IPS-11a (cell line): ENCODE data around the gene CENPM.

ENCODE experiments used
- H3K4me3 ChIP-seq: one replicate; pipeline ENCODE4 v1.5.1; 2013; ENCODE audit warnings: low read depth, low read length, control low read depth

CENPM gene

DNA sequence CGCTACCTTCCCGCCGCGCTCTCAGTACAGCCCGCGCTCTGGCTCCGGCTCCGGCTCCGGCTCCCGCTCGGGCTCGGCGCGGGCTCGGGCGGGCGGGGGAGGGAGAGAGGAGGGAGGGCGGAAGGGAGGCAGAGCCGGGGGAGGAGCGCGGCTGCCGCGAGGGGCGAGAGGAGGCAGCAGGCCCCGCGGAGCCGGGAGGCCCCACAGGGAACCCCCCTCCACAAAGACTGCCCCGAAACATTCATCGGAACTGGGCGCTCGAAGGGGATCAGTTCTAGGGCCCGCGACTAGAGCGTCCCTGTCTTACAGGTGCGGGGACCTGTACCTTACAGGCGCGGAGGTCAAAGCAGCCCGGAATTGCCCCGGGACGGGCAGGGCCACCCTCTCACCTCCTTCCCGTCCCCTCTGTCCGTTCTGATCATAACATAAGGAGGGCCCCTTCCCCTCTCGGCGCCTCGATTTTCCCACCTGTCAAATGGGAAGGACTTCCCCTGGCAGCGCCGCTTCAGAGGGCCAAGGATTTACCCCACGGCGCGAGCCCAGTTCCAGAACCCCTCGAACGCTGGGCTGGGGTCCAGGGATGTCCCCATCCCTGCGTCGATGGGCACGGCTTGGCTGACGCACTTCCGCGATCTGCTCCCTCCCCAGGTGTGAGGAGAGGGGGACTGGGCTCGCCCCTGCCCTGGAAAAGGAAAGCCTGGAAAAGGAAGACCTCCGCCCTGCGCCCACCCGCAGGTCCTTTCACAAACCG lies 31.7 kb downstream of the CENPM start, which contains the start of gene SHISA8:
SHISA8 (minus strand) TSS at position 40 of the 751 bp plus-strand sequence. CDS start 407 bp downstream, outside the sequence.
- peak within 1 kb of the TSS; percentile 33 for H3K4me3 ChIP-seq

DNA sequence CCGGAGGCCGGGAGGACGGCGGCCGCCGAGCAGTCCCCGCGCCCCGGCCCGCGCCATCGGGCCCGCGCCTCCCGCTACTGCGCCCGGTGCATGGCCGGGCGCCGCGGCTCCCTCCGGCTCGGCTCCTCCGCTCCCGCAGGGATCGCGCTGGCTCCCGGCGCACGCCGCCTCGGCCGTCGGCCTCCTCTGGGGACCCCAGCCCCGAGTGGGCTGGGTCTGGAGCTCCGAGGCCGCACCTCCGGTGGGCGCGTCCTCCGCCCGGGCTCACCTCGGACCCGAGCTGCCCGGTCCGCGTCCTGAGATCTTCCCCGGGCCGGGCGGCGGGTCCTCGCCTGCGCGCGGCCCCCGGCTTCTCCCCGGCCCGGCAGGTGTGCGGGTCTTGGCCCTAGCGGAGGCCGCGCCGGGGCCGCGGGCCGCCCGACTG lies 32.3 kb downstream of the CENPM start:
- H3K4me3 ChIP-seq: peak overlapping the region; percentile 20

DNA sequence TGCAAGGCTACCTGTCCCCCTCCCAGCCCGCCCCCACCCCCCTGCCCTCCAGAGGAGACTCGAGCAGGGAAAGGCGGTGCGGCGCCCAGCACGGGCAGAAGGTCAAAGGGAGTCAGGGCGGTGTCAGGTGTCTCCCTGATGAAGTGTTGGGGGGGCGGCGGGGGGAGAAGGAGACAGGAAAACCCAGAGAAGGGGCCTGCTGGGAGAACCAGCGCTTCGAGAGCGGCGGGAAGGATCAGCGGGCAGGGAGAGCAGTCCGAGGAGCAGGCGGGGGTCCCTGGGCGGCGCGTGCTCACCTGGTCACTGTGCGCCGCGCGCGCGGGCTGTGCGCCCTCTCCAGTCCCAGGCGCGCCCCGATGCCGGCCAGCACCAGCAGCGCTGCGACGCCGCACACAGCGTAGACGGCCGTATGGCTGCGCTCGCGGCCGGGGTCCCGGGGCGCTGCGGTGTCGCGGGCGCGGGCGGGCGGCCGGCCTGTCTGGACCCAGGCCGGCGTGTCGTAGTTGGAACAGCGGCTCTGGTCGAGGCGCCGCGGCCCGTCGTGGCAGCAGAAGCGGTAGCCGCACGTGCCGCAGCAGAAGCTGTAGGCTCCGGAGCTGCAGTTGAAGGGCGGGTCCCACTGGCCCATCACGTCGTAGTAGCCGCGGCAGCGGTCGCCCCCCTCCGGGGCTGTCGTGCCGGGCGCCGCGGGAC lies 33.0 kb downstream of the CENPM start:
- no peak overlapping the region for H3K4me3 ChIP-seq

DNA sequence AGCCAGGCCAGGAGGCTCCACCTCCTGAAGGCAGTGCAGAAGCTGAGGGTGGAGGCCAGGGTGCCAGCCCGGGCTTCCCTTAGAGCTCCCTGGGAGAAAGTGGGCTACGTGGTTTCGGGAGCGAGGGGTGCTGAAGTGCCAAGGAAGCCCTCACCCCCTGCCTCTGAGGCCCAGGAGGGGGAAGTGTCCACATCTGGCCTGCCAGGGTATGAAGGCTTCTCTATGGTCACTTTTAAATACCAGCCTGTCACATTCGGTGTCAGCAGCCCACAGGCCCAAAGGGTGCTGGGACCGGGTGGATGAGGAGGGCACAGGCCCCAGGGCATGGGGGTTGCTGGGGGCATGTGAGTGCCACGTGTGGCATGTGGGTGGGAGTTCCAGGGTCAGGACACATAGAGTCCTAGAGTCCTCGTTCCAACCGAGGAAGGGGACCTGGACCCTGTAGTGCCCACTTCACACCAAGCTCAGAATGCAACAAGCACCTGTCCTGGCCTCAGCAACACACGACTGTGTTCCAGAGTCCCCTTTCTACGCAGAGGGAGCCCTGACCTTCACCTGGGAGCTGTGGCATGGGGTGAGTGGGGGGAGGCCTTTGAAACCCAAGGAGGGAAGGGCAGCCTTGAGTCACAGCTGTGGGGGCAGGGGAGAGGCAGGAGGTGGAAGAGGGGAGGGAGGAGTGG lies 33.8 kb downstream of the CENPM start:
- no peak overlapping the region for H3K4me3 ChIP-seq

DNA sequence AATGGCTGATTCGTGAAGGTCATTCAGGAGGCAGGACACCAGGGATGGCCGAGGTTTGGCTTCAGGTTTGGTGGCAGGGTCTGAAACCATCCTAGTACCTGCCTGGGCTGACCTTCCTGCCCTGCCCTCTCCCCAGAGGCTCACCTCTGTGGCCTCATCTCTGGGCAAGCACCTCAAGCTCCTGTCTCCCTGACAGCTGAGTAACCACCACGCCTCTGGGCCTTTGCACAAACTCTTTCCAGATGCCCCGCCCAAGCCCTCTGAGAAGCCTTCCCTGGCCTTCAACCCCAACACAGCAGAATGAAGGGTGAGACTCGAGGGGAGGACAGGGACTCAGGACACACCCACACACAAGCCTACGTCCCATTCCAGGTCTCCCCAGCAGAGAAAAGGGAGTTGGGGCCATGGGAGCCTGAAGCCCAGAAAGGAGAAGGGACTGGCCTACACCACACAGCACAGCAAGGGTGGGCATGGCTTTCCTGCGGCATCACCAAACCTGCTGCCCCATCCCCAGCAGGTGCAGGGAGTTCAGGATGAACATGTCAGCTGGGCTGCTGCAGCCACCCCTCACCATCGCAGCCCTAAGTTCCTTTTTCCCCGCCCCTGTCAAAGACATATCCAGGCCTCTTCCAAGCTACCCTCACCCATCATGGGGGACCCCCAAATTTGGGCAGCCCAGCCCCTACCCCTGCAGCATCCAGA lies 34.5 kb downstream of the CENPM start:
- H3K4me3 ChIP-seq: no peak overlapping the region

DNA sequence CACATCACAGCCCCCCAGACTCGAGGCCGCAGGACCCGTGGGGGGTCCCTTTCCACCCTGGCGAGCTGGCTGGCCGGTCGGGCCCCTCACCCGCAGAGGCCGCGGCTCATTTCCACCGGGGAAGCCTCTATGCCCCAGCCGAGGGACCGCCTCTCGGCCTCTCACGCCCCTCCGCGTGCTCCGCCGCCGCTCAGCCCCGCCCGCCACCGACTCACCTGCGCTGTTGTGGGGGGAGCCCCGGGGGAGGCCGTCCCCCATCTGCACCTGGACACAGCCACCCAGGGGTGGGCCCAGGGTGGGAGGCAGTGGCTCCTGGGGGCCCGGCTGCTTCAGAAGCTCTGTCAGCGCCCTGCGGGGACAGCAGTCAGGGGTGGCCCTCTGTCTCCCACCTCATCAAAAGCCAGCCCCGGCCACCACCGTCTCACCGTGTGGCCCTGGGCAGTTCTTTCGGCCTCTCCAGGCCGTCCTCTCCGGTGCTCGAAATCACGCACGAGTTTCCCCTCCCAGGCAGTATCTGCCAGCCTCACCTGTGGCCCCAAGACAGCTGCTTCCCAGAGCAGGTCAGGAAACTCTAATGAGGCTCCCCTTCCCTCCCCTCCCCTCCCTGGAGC lies 35.8 kb downstream of the CENPM start:
- no peak overlapping the region for H3K4me3 ChIP-seq

DNA sequence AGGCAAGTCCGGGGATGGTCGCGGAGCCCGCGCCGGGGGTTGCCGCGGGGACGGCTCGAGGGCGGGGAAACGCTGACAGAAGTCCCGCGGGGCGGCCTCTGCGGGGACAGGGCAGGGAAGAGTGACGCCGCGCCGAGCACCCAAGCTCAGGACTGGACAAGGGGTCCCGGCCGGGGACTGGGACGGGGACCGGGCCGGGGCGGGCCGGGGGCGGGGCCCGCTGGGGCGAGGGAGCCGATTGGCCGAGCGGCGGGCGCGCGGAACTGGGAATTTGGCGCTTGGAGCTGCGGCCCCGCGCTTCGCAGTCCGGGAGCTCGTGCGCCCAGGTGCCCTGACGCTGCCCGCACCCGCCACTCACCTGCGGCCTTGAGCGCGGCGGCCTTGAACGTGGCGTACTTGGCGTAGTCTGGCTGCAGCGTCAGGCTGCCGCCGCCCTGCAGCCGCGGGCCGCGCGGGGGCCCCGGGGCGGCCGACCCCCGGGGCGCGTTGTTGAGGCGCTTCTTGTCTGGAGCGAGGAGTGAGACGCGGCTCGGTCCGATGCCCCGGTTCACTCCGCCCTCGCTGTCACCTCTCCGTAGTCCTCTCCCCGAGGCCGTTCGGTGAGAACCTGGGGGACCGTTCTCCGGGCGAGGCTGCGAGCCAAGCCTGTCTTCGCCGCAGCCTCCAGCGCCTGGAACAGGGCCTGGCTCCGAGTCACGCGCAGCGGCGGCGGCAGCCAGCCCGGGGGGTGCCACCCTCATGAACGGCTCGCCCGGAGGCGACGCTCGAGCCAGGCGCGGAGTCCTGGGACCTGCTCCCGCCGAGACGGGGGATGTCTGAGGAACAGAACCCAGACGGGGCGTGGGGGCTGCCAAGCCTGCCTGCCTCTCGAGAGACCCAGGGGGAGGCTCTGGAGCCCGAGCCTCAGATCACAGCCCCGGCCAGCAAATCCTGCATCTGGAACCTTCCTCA lies 36.6 kb downstream of the CENPM start:
- no peak overlapping the region for H3K4me3 ChIP-seq

DNA sequence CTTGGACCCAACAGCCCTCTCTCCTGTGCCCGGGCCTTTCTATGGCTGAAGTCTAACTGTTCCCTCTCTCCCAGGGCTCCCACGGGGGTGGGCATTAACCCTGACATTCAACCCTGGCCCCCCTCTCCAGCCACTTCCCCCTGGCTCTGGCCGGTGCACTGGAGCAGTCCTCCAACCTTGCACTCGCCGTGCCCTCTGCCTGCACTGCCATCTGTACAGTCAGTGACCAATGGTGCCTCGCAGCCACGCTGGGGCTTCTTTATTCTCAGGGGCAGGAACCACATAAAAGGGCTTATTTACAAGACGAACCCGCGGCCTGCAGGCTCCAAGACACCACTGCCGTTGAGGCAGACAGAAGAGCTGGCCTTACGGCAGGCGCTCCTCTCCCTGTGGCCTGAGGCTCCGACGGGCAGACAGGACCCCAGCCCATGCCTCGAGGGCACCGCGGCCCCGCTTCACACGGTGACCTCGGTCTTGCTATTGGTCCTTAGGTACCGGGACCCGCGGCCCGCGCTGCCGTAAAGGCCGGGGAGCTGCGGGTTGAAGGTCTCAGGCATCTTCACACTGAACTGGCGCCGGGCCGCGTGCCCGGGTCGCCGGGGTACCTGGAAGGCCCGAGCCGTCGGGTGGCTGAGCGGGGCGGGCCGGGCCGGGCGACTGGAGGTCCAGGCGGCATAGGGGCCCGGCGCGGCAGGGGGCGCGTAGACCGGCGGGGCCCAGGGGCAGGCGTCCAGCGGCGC lies 37.5 kb downstream of the CENPM start:
- no peak overlapping the region for H3K4me3 ChIP-seq

DNA sequence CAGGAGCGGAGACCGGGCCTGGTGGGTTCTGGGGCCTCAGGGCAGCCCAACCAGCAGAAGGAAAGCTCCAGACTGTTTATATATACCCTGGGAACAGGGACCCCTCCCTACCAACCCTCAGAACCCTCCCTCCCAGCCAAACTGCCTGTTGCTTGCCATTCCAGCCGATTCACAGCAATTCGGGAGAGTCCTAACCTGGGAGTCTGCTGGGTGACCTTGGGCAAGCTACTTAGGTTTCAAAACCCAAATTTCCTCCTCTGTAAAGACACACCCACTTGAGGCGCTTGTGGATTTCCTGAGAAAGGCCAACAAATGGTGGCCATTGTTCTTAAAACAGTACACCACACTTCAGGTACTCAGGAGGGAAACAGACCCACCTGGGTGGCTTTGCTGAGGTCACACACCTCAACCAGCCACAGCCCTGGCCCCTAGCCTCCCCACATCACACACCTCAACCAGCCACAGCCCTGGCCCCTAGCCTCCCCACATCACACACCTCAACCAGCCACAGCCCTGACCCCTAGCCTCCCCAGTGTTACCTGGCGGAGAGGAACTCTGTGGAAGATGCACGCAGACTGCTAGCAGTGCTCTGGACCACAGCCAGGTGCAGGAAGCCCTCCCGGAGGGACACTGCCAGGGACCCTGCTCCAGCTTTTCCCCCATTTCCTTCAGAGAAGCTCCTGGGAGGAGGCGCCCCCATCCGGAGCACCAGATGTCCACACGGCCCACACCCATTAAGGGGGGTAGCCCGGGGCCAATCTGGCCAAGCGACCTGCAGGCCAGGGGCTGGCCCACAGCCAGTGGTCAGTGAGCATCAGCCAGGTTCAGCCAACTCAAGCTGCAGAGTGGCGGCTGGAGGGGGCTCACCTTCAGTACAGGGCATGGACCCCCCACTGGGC lies 38.3 kb downstream of the CENPM start:
- no peak overlapping the region for H3K4me3 ChIP-seq

DNA sequence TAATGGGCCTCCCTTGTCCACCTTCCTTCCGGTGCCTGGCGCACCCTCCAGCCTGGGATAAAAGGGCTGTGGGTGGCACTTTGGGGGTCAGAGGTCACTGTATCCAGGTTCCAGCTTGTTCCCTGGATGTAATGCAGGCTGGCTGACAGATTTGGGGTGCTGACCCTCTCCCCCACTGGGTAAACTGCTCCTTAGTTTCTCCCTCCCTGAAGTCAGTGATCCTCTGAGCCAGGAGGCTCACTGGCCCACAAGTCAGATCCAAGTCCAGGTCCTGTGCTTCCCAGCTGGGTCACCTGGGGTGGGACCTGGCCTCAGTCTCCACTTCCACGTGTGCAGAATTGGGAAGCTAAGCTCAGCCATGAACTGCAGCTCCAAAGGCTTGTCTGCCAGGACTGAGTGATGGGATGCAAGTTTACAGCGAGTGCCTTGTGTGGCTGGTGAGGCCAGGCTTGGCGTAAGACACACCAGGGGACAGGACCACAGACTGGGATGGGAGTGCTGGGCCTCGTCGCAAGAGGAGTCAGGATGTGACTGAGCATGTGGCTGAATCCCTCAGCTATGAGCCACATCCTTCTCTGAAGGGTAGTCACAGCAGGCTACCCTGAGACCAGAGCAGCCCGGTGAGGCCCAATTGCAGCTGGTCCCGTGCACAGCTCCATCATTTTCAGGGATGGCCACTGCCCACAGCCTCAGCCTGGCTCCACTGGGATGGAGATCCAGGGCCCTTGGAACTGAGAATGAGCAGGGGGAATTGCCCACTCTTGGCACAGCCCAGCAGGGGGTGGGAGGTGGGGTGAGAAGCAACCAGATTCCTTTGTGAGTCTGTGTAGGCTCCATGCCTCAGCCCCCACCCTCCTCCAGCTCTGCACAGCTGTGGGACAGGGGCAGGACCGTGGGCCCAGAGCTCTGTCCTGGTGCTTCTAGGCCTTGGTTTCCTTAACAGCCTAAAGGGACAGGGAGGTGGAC lies 39.2 kb downstream of the CENPM start:
- no peak overlapping the region for H3K4me3 ChIP-seq

DNA sequence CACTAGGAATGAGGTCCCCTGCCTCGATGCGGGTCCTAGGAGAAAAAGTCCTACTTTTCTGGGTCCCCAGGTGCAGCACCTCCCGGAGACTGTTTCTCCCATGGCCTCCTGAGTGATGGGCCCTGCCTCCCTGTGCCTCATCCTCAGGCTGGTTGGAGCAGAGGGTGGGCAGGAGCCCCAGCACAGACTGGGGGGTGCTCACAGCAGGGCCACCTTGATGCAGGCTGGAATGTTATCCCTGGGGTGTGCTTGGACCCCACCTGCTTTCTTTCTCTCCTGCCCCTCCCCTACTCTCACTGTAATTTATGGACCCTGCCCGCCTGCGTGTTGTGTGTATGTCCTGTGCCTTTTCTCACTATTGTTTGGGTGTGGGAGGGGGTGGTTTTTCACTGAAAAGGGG lies 40.1 kb downstream of the CENPM start:
- H3K4me3 ChIP-seq: no peak overlapping the region

DNA sequence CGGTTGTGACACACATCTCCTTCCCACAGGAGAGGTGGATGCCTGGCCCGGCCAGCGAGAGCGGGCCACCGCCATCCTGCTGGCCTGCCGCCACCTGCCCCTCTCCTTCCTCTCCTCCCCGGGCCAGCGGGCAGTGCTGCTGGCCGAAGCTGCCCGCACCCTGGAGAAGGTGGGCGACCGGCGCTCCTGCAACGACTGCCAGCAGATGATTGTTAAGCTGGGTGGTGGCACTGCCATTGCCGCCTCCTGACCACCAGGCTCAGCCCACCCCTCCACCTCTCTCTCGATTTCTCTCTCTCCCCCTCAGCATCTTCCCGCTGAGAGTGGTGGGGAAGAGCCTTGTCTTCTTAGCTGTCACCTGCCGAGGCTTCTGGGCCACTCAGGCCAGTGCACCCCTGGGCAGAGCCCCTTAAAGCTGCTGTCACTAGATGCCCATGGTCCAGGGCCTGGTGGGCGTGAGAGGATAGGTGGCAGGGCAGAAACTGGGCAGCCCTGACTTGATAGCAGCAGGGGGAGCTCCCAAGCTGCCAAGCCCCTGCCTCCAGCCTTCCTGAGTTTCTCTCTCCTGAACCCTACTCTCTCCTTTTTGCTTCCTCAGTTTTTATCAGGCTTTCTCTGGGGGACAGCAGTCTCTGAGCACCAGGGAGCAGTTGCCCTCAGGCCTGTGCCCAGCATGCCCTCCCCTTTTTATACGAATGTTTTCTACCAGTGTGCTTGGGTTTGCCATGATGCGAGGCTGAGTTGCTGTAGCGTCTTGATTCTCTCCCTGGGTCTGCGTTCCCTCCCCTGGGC lies 41.3 kb downstream of the CENPM start:
- H3K4me3 ChIP-seq: no peak overlapping the region

DNA sequence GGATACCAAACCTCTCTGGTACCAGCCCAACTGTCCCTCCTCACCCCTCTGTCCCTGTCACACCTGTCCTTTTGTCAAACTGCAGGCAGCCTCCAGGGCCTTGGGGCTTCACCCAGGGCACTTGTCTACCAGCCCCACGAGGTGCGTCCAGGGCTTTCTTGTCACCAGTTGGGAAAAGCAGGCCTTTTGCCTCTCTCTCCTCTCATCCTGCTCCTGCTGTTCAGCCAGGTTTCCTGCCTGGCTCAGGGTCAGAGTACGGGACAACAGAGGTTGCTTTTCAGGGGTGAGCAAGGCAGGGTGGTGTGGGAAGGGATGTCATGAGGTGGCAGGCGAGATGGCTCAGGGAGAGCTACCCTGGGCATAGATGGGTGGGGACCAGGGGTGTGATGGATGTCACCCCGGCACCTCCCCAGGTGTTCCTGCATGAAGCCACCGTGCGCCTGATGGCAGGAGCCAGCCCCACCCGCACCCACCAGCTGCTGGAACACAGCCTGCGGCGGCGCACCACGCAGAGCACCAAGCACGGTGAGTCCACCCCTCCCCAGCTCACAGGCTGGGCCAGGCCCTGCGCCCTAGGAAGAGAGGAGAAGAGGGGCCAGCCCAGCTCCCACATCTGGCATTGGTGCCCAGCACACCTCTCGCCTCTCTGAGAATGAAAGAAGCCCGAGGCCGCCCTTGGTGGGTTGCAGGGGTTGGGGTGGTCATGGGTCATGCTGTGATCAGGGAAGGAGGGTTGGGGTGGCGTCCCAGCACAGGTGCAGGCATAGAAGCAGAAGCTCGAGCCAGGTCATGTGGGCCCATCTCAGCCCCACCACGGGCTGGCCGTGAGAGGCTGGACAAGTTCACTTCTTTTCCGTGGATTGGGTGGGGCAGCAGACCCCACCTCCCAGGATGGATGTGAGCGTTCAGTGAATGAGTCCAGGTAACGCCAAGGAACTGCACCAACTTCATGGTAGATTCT lies 42.2 kb downstream of the CENPM start:
- H3K4me3 ChIP-seq: no peak overlapping the region

DNA sequence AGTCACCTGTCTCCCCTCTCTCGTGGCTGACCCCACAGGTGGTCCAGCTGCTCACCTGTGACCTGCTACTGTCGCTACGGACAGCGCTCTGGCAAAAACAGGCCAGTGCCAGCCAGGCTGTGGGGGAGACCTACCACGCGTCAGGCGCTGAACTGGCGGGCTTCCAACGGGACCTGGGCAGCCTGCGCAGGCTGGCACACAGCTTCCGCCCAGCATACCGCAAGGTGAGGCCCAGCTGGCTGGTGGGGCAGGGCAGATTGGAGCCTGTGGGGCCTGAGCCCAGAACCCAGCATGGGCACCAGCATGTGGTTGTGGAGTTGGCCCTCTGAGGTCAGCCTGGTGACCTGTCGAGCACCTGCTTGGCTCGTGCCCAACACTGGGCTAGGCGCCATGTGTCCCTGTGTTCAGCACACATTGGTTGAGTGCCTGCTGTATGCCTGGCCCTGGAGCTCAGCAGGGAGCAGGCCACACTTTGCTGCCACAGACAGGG lies 44.0 kb downstream of the CENPM start:
- H3K4me3 ChIP-seq: no peak overlapping the region

DNA sequence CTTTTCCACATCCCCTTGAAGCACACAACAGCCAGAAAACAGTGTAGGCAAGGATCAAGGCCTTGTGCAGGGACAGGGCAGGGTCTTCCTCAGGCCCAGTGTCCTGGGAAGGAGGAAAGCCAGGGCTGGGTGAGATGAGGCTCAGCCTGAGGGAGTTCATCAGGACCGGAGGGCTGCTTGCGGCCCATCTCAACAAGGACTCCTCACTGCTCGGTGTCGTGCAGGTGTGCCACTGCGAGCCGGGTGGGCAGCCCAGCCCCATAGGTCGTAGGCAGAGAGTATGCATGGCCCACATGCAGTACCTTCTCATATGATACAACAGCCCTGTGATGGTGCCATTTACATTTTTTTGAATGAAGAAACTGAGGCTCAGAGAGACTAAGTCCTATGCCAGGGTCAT lies 44.9 kb downstream of the CENPM start:
- H3K4me3 ChIP-seq: no peak overlapping the region
